Choroid plexus epithelial cell (primary cell): ENCODE measurements around the gene PTPRE.

ENCODE experiments used
- DNase-seq: peaks from one replicate; pipeline ENCODE4 v3.0.0-alpha.2; 2010; ENCODE audit warnings: low read depth
- H3K4me3 ChIP-seq: 2 replicates; pipeline ENCODE4 v1.5.1; 2011; ENCODE audit warnings: low read depth, mild to moderate bottlenecking, control low read depth, low read length, moderate library complexity
- TF ChIP-seq, protein P1 (sequence below): conservative IDR thresholded peaks from 2 replicates; pipeline ENCODE4 v1.5.1; 2011; ENCODE audit warnings: low read depth, mild to moderate bottlenecking, control low read depth, inconsistent platforms, low read length, moderate library complexity

Gene PTPRE

GRCh38 chr10:128029290-128029651 lies 122.4 kb downstream of the PTPRE start:
- no peak for DNase-seq
- TF ChIP-seq, protein P1, sequence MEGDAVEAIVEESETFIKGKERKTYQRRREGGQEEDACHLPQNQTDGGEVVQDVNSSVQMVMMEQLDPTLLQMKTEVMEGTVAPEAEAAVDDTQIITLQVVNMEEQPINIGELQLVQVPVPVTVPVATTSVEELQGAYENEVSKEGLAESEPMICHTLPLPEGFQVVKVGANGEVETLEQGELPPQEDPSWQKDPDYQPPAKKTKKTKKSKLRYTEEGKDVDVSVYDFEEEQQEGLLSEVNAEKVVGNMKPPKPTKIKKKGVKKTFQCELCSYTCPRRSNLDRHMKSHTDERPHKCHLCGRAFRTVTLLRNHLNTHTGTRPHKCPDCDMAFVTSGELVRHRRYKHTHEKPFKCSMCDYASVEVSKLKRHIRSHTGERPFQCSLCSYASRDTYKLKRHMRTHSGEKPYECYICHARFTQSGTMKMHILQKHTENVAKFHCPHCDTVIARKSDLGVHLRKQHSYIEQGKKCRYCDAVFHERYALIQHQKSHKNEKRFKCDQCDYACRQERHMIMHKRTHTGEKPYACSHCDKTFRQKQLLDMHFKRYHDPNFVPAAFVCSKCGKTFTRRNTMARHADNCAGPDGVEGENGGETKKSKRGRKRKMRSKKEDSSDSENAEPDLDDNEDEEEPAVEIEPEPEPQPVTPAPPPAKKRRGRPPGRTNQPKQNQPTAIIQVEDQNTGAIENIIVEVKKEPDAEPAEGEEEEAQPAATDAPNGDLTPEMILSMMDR, result no peak
- no peak overlapping the region for H3K4me3 ChIP-seq

DNA sequence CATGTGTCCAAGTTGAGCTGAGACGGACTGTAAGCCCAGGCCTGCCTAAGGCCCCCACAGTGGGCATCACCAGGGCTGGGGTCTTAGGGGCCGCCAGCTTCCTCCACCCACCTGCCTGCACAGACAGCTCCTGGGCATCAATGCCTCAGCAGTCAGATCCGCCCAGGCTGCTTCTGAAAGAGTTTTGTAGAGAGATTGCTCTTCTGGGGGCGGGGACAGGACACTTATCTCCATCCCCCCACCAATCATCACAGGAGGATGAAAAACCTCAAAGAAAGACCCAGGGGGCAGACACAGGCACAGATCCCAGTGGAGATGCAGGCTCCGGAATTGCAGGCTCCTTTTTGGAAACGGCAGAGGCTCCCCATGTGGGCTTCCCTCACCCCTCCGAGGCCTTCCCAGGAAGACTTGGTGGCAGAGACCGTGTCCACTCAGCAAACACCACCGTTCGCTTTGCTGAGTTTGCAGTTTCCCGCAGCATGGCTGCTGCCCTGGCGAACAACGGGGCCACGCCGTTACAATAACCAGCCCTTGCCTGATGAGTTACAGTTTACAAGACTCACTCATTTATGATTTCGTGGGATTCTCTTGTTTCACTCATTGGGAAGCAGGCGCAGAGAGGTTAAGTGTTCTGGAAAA lies 122.9 kb downstream of the PTPRE start:
- no peak overlapping the region for H3K4me3 ChIP-seq
- no peak for DNase-seq
- TF ChIP-seq, protein P1, result no peak

DNA sequence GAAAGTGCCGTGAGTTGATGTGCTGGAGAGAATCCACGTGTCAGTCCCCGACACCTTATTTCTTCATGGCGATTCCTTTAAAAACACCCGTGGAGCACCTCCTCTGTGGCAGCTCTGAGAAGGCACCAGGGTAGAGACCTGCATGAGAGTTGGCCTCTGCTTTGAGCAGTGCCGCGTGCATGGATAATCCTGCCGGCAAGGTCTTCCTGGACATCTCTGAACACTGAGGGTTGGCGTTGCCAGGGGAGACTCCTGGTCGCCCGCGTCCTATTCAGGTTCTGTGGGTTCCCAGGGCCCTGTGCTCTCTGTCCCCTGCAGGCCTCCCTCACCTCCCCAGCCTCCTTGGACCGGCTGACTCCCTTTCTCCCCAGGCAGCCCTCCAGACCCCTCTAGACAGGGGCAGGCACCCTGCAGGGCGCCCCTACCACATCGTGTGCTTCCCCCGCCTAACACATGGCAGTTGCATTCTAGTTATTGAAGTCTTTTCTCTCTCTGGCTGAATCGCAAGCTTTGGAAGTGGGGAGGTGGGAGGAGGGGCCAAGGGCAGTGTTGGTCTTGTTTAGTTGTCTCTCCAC lies 123.7 kb downstream of the PTPRE start:
- DNase-seq, result no peak
- no peak overlapping the region for H3K4me3 ChIP-seq
- TF ChIP-seq, protein P1, result no peak

- TF ChIP-seq, protein P1, result no peak
- no peak for DNase-seq
- no peak overlapping the region for H3K4me3 ChIP-seq
Observed at GRCh38 chr10:128031216-128031615, 124.3 kb downstream of the PTPRE start.

DNA sequence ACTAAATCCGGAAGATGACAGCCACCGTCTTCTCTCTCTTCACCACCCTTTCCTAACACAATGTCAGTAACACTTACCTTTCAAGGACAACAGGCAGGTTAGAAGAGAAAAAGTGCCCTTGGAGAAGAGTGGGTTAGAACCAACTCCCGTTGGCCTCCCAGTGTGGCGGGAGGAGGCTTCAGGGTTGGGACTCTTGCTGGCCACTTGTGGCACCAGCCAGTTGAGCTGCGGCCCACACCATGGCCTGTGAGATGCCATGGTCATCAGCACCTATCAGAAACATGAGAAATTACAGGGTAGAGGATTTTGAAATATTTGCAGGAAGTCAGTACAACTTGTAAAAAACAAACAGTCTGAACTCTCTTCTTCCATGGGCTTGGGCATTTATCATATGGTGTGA lies 125.6 kb downstream of the PTPRE start:
- TF ChIP-seq, protein P1, result no peak
- no peak for DNase-seq
- no peak overlapping the region for H3K4me3 ChIP-seq

DNA sequence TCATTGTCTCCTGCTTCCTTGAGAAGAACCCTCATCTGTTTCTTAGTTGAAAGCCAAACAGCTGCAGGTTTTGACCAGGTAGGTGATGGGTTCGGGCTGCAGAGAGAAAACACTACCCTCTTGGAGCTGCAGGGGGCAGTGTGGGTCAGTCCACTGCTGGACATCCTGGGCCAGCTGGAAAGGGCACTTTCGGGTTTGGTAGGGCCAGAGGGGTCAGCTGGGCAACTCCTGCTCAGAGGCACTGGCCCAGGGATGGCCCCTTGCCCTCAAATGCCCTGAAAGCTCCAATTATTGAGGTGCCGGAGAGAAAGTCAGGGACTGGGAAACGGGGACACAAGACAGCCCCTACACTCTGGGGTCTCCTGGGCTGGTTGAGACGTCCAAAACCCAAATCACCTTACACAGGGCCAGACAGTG lies 128.7 kb downstream of the PTPRE start:
- DNase-seq, result peak; percentile 34
- H3K4me3 ChIP-seq, result no peak overlapping the region
- TF ChIP-seq, protein P1, result peak; percentile 92

DNA sequence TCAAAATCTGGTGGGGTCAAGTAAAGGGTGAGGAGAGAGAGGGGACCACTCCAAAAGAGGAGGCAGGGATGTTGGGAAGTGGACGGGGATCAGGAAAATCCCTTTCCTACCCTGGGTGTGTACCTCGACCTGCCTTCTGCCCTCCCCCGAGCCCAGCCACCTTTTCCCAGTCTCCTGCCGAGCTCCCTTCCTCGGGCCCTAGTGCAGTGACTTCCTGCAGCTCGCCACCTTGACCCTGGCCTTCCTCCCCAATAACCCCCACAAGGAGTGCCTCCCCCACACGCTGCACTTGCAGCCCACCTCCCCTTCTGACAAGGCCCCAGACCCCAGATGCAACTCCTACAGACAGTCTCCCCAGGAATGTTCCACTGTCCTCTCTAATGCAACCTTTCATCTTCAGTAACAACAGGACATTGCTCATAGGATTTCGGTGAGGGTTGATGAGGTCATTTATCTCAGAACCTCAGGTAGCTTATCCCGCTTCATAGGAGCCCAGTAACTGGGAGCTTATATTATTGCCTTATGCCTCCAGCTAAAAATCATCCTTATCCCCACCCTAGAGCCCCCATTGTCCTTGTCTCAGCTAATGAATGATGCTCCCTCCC lies 129.2 kb downstream of the PTPRE start:
- no peak overlapping the region for H3K4me3 ChIP-seq
- no peak for DNase-seq
- TF ChIP-seq, protein P1, result no peak
